HCT116 (cell line): Measurements from ENCODE around the gene HBB.

ENCODE experiments used
- ATF3 ChIP-seq: IDR thresholded peaks from 2 replicates; pipeline ENCODE4 v1.6.1; 2012
- ELF1 ChIP-seq: IDR thresholded peaks from 2 replicates; pipeline ENCODE4 v1.6.1; 2012; ENCODE audit warnings: low read depth, borderline replicate concordance
- EZH2 ChIP-seq: fragments of 200-600 bp; sonication (generic); IDR thresholded peaks from 2 replicates; pipeline ENCODE4 v1.6.1; 2017; ENCODE audit warnings: antibody characterized with exemption, mixed run types
- EZH2phosphoT487 ChIP-seq: fragments of 200-600 bp; IDR thresholded peaks from 2 replicates; pipeline ENCODE4 v1.6.1; 2018; ENCODE audit warnings: antibody characterized with exemption, borderline replicate concordance
- MAX ChIP-seq: IDR thresholded peaks from 2 replicates; pipeline ENCODE4 v1.6.1; 2012
- POLR2A ChIP-seq: IDR thresholded peaks from 2 replicates; pipeline ENCODE4 v1.7.0; 2011; ENCODE audit warnings: borderline replicate concordance; ENCODE audit not compliant: insufficient read depth, insufficient read length; ENCODE audit errors: extremely low read depth
- POLR2AphosphoS5 ChIP-seq: IDR thresholded peaks from 2 replicates; pipeline ENCODE4 v1.6.1; 2011; ENCODE audit warnings: mild to moderate bottlenecking, low read depth, low read length, moderate library complexity
- SP1 ChIP-seq: IDR thresholded peaks from 2 replicates; pipeline ENCODE4 v1.6.1; 2012; ENCODE audit warnings: low read depth
- YY1 ChIP-seq: IDR thresholded peaks from 2 replicates; pipeline ENCODE4 v1.6.1; 2011; ENCODE audit warnings: low read length, low read depth, moderate library complexity, mild to moderate bottlenecking; ENCODE audit not compliant: insufficient replicate concordance; ENCODE audit errors: extremely low read depth
- ZFX ChIP-seq: fragments of 450-650 bp; IDR thresholded peaks from 2 replicates; pipeline ENCODE4 v1.6.1; 2017
- TF ChIP-seq, protein P1 (sequence below), 3 experiments: fragments of 200-600 bp in 1 of 3; sonication (generic) in 1 of 3; IDR thresholded peaks in 2 of 3; conservative IDR thresholded peaks in 1 of 3; 2 replicates each; pipeline ENCODE4 v1.5.1; 2012 to 2017; ENCODE audit warnings: low read depth in 2 of 3, low read length in 2 of 3, antibody characterized with exemption in 1 of 3, borderline replicate concordance in 1 of 3, control low read depth in 1 of 3, mild to moderate bottlenecking in 1 of 3, mixed read lengths in 1 of 3, mixed run types in 1 of 3, moderate library complexity in 1 of 3; ENCODE audit not compliant: insufficient read depth in 1 of 3
- TF ChIP-seq, protein P2 (sequence below): IDR thresholded peaks from 2 replicates; pipeline ENCODE4 v1.6.1; 2012; ENCODE audit warnings: low read depth
- TF ChIP-seq, protein P3 (sequence below): IDR thresholded peaks from 2 replicates; pipeline ENCODE4 v1.6.1; 2011; ENCODE audit warnings: mild to moderate bottlenecking, low read length, moderate library complexity; ENCODE audit not compliant: insufficient replicate concordance; ENCODE audit errors: extremely low read depth

GRCh38 chr11:5223686-5224085, 3.2 kb downstream of the HBB start:
- TF ChIP-seq, protein P1, sequence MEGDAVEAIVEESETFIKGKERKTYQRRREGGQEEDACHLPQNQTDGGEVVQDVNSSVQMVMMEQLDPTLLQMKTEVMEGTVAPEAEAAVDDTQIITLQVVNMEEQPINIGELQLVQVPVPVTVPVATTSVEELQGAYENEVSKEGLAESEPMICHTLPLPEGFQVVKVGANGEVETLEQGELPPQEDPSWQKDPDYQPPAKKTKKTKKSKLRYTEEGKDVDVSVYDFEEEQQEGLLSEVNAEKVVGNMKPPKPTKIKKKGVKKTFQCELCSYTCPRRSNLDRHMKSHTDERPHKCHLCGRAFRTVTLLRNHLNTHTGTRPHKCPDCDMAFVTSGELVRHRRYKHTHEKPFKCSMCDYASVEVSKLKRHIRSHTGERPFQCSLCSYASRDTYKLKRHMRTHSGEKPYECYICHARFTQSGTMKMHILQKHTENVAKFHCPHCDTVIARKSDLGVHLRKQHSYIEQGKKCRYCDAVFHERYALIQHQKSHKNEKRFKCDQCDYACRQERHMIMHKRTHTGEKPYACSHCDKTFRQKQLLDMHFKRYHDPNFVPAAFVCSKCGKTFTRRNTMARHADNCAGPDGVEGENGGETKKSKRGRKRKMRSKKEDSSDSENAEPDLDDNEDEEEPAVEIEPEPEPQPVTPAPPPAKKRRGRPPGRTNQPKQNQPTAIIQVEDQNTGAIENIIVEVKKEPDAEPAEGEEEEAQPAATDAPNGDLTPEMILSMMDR (IDR thresholded peaks at IDR 0.05 in 2 of 3, conservative IDR thresholded peaks at IDR 0.05 in 1 of 3; ENCODE audit: borderline replicate concordance in 1 of 3, insufficient read depth in 1 of 3, low read depth in 2 of 3, low read length in 2 of 3), result no peak
- TF ChIP-seq EZH2phosphoT487 (no peak), EZH2 (no peak), POLR2AphosphoS5 (no peak), MAX (no peak), SP1 (no peak), POLR2A (no peak), ELF1 (no peak), YY1 (no peak), ZFX (no peak), ATF3 (no peak)
- TF ChIP-seq, protein P2, sequence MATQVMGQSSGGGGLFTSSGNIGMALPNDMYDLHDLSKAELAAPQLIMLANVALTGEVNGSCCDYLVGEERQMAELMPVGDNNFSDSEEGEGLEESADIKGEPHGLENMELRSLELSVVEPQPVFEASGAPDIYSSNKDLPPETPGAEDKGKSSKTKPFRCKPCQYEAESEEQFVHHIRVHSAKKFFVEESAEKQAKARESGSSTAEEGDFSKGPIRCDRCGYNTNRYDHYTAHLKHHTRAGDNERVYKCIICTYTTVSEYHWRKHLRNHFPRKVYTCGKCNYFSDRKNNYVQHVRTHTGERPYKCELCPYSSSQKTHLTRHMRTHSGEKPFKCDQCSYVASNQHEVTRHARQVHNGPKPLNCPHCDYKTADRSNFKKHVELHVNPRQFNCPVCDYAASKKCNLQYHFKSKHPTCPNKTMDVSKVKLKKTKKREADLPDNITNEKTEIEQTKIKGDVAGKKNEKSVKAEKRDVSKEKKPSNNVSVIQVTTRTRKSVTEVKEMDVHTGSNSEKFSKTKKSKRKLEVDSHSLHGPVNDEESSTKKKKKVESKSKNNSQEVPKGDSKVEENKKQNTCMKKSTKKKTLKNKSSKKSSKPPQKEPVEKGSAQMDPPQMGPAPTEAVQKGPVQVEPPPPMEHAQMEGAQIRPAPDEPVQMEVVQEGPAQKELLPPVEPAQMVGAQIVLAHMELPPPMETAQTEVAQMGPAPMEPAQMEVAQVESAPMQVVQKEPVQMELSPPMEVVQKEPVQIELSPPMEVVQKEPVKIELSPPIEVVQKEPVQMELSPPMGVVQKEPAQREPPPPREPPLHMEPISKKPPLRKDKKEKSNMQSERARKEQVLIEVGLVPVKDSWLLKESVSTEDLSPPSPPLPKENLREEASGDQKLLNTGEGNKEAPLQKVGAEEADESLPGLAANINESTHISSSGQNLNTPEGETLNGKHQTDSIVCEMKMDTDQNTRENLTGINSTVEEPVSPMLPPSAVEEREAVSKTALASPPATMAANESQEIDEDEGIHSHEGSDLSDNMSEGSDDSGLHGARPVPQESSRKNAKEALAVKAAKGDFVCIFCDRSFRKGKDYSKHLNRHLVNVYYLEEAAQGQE, result no peak
- TF ChIP-seq, protein P3, sequence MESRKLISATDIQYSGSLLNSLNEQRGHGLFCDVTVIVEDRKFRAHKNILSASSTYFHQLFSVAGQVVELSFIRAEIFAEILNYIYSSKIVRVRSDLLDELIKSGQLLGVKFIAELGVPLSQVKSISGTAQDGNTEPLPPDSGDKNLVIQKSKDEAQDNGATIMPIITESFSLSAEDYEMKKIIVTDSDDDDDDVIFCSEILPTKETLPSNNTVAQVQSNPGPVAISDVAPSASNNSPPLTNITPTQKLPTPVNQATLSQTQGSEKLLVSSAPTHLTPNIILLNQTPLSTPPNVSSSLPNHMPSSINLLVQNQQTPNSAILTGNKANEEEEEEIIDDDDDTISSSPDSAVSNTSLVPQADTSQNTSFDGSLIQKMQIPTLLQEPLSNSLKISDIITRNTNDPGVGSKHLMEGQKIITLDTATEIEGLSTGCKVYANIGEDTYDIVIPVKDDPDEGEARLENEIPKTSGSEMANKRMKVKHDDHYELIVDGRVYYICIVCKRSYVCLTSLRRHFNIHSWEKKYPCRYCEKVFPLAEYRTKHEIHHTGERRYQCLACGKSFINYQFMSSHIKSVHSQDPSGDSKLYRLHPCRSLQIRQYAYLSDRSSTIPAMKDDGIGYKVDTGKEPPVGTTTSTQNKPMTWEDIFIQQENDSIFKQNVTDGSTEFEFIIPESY, result no peak
